ENCODE data around the gene LGALS4.
"Not testable (repeated sequence)": the region's sequence is repeated elsewhere in the genome, so short reads cannot be mapped to it uniquely, and the experiment has no call there.

Gene LGALS4

DNA sequence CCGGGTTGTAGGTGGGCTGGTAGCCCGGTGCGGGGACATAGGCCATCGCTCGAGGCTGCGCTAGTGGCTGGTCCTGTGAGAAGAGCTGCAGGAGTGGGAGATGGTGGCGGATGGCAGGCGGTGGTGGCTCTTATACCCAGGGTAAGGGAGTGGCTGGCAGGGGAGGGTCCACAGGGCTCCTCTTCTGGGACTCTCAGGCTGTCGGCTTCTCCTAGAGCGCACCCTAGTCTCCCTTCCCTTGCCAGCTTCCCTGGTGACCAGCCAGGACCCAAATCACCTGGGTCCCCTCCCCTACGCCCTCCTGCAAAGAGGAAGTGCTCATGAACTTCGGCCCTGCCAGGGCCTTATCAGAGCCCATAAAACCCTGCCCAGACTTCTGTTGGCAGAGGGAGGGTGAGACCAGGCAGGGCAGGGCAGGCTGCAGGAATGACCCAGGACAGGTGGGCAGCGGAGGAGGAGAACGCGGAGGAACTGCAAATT lies at the start of gene LGALS4:
Gene LGALS4 (minus strand): TSS at position 105 of the 480 bp plus-strand sequence. CDS start 59 bp downstream, at position 46.
- in situ Hi-C loops (cut with MboI; ENCODE audit: low sequenced_read_pairs), result no loop called here

DNA sequence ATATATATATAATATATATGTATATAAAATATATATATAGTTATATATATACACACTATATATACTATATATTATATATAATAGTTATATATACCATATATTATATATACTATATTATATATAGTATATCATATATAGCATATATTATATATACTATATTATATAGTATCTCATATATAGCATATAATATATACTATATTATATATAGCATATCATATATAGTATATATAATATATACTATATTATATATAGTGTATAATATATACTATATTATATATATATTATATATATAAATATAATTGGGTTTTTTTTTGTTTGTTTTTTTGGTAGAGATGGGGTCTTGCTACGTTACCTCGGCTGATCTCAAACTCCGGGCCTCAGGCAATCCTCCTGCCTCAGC lies 48.6 kb upstream of the LGALS4 start:
- in situ Hi-C loops (cut with MboI; ENCODE audit: low sequenced_read_pairs), result no loop called here

GRCh38 chr19:38859631-38860204 lies 47.0 kb upstream of the LGALS4 start:
- in situ Hi-C loops (cut with MboI; ENCODE audit: low sequenced_read_pairs), result not testable (repeated sequence)

- in situ Hi-C loops (cut with MboI; ENCODE audit: low sequenced_read_pairs), result no loop called here
These were observed 44.1 kb upstream of the LGALS4 start for GRCh38 chr19:38856813-38857212.

DNA sequence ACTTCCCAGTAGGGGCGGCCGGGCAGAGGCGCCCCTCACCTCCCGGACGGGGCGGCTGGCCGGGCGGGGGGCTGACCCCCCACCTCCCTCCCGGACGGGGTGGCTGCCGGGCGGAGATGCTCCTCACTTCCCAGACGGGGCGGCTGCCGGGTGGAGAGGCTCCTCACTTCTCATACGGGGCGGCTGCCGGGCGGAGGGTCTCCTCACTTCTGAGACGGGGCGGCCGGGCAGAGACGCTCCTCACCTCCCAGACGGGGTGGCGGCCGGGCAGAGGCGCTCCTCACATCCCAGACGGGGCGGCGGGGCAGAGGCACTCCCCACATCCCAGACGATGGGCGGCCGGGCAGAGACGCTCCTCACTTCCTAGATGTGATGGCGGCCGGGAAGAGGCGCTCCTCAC lies 43.0 kb upstream of the LGALS4 start:
- in situ Hi-C loops (cut with MboI; ENCODE audit: low sequenced_read_pairs), result not testable (repeated sequence)

GRCh38 chr19:38854961-38855360 lies 42.2 kb upstream of the LGALS4 start:
- in situ Hi-C loops (cut with MboI; ENCODE audit: low sequenced_read_pairs), result not testable (repeated sequence)

- in situ Hi-C loops (cut with MboI; ENCODE audit: low sequenced_read_pairs), result no loop called here
These were observed 40.5 kb upstream of the LGALS4 start for GRCh38 chr19:38853214-38853613.

DNA sequence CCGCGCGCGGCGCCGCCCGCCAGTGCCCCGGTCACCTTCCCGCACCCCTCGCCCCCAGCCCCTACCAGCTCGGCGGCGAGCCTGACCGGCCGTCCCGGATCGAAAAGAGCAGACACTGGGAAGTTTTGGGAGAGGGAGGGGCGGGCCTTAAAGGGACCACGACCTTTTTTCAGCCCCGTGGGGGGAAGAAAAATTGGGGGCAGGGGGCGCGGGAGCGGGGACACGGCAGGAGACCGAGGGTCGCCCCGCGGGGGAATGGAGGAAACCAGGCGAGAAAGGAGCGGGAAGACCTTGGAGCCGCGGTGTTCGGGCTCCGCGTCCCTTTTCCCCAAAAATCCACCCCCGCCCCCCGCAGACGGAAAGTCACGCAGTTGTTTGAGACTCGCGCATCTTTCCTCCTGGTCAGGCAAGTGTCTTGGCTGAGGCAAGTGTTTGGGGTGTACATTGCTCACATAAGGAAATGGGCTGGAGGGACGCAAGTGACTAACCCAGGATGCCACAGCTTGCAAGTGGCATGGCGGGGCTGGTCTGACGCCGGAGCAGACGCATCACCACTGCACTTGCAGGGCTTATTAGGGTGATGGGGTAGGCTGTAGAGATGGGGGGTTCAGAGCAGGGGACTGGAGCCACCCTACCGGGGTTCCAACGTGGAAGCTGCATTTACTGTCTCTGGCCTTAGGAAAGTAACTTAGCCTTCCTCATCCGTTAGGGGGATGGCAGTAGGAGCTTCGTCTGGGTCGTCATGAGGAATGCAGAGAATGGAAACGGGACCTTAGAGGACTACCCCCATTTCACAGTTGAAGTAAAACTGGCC lies 39.7 kb upstream of the LGALS4 start:
- in situ Hi-C loops (cut with MboI; ENCODE audit: low sequenced_read_pairs), result no loop called here

DNA sequence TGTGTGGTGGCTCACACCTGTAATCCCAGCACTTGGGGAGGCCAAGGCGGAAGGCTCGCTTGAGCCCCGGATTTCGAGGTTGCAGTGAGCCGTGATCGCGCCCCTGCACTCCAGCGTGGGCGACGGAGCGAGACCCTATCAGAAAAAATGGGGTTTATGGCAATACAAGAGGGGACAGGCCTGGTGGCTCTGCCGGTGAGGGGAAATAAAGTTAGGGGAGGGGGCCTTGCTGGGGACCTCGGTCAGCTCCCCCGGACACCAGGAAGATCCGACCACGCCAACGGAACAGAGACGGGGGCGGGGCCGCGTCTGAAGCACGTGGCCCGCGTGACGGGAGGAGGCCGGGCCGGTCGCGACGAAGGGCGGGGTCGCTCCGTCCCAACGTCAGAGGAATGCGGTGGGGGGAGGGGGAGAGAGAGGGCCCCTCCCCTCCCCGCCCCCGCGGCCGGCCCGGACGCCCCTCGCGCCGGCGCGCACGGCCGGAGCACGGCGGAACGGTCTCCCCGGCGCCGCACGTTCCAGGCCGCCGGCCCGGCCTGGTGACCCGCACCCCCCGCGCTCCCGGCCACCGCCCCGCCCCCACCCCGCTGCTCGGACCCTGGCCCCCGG lies 39.0 kb upstream of the LGALS4 start:
- in situ Hi-C loops (cut with MboI; ENCODE audit: low sequenced_read_pairs), result no loop called here

GRCh38 chr19:38850976-38851621 lies 38.4 kb upstream of the LGALS4 start:
- in situ Hi-C loops (cut with MboI; ENCODE audit: low sequenced_read_pairs), result no loop called here

GRCh38 chr19:38850436-38850975 lies 37.8 kb upstream of the LGALS4 start:
- in situ Hi-C loops (cut with MboI; ENCODE audit: low sequenced_read_pairs), result no loop called here

DNA sequence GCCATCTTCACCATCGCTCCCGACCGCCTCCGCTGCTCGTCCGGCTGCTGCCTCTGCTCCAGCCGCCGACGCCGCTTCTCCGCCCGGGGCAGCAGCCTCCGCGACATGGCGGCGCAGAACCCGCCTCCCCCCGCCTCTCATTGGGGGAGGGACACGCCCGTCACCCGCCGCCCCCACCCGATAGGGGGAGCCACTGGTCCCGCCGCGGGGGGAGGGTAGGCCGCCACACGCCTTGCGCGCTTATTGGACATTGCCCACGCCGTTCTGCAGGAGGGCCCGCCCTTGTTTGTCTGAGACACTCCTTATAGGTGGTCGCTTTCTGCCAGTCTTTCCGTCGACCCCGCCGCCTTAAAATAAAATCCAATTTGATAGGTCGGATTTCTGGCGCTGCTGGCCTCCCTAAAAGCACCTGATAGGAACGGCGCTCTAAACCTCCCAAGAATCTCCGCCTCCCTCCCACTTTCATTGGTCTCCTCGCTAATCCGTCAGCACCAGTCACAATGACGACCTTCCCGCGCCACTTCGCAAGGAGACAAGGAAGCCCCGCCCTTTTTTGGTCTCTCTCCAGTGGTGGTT lies 37.2 kb upstream of the LGALS4 start, which contains the start of gene HNRNPL:
Gene HNRNPL (minus strand): TSS at position 127 of the 576 bp plus-strand sequence. CDS start 20 bp downstream, at position 107.
- in situ Hi-C loops (cut with MboI; ENCODE audit: low sequenced_read_pairs), result no loop called here

DNA sequence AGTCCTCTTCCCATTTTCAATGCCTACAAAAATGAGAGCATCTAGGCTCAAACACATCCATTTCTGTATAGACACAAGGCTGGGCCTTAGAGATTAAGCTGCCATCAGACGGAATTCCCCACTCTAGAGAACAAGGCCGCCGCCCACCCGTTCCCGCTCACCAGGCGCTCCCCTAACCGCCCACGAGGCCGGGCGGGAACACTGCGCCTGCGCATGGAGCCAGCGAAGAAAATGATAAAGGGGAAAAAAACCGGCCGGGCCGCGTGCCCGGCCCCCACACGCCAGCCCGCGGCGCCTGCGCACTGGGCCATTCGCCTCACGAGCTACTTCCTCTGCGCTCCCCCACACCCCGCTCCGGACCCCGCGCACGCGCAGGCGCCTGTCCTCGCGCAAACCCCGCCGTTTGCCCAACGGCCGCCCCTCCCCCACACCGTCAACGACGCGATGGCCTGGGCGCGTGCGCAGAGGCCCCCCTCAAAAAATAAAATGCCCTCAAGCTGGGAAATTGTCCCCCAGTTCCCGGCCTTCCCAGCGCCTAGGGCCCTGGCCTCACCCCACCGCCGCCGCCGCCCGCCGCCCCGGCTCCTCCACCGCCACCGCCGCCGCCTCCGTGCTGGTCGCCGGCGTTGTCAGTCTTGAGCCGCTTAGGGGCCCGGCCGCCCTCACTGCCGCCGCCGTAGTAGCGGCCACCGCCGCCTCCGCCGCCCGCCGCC lies 36.6 kb upstream of the LGALS4 start:
- in situ Hi-C loops (cut with MboI; ENCODE audit: low sequenced_read_pairs), result no loop called here

GRCh38 chr19:38848299-38849146 lies 35.8 kb upstream of the LGALS4 start:
- in situ Hi-C loops (cut with MboI; ENCODE audit: low sequenced_read_pairs), result no loop called here

GRCh38 chr19:38846097-38846496 lies 33.4 kb upstream of the LGALS4 start:
- in situ Hi-C loops (cut with MboI; ENCODE audit: low sequenced_read_pairs), result no loop called here

DNA sequence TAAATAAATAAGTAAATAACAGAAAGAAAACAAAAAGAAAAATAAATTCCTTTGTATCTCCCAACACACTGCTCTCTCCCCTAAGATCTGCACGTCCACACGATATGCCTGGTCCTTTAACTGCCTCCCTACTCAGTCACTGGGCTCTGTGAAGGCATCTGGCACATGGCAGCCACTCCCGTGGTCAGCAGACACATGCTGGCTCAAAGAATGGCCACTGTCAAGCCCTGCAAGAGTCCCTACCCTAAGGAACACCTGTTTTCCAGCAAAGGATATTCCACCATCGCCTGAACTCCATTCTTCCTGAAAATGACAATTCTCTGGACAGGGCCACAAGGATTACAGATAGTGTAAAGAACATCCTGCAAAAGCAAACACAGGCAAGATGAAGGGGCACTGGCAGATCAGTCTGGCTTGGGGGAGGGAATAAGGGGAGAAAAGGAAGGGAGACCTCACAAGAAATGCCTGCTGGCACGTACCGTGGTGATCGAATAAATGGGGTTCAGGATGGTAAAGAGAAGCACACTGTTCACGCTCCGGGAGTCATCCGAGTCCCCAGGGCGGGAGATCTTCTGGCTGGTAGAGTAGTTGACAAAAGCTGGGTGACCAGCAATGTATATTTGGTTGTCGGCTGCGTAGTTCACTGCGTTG lies 32.8 kb upstream of the LGALS4 start:
- in situ Hi-C loops (cut with MboI; ENCODE audit: low sequenced_read_pairs), result no loop called here

- in situ Hi-C loops (cut with MboI; ENCODE audit: low sequenced_read_pairs), result no loop called here
These were observed 31.4 kb upstream of the LGALS4 start for GRCh38 chr19:38844093-38844686.

DNA sequence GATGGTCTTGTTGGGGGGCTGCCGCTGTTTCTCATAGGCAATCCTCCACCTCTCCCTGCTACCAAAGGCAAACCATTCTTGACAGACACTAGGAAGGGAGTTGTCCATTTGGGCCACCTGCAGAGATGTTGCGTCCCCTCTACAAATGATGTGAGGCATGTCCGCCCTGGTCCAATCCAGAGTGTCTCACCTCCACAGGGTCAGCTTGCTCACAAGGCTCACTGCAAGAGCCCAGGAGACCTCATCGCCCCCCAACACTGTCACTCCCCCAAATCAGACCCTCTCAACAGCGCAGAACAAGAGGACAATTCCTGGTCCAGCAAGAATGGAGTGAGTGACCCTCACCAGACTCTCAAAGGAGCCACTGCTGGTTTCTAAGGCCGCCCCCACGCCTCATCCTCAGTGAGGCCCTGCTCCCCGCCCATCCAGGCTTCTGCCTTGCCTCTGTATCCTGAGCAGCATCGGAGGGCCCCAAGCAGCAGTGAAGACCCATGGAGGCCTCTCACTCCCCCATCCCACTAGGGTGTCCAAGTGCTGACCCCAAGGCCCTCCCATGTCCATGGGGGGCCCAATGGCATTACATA lies 30.5 kb upstream of the LGALS4 start:
- in situ Hi-C loops (cut with MboI; ENCODE audit: low sequenced_read_pairs), result no loop called here
